ENCODE measurements around the gene FOXC1.

- TF ChIP-seq EZH2phosphoT487 (IDR thresholded peaks at IDR 0.05; ENCODE audit: borderline replicate concordance, low read length) (no peak), EZH2 (IDR thresholded peaks at IDR 0.05; ENCODE audit: low read length, unreplicated experiment) (no peak)
- TF ChIP-seq, protein P1, sequence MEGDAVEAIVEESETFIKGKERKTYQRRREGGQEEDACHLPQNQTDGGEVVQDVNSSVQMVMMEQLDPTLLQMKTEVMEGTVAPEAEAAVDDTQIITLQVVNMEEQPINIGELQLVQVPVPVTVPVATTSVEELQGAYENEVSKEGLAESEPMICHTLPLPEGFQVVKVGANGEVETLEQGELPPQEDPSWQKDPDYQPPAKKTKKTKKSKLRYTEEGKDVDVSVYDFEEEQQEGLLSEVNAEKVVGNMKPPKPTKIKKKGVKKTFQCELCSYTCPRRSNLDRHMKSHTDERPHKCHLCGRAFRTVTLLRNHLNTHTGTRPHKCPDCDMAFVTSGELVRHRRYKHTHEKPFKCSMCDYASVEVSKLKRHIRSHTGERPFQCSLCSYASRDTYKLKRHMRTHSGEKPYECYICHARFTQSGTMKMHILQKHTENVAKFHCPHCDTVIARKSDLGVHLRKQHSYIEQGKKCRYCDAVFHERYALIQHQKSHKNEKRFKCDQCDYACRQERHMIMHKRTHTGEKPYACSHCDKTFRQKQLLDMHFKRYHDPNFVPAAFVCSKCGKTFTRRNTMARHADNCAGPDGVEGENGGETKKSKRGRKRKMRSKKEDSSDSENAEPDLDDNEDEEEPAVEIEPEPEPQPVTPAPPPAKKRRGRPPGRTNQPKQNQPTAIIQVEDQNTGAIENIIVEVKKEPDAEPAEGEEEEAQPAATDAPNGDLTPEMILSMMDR (conservative IDR thresholded peaks at IDR 0.05; ENCODE audit: low read depth, low read length) = no peak
Measured at GRCh38 chr6:1618311-1619097, 8.8 kb downstream of the FOXC1 start.
